VCaP (cell line): ENCODE results near the gene INCENP.

Source experiments
- H3K27ac ChIP-seq: fragments of 450-650 bp; 2 replicates; pipeline ENCODE4 v1.5.1; 2017
- TF ChIP-seq, protein P1 (sequence below): fragments of 450-650 bp; conservative IDR thresholded peaks from 2 replicates; pipeline ENCODE4 v1.5.1; 2017; ENCODE audit warnings: mild to moderate bottlenecking, moderate library complexity

Gene INCENP

DNA sequence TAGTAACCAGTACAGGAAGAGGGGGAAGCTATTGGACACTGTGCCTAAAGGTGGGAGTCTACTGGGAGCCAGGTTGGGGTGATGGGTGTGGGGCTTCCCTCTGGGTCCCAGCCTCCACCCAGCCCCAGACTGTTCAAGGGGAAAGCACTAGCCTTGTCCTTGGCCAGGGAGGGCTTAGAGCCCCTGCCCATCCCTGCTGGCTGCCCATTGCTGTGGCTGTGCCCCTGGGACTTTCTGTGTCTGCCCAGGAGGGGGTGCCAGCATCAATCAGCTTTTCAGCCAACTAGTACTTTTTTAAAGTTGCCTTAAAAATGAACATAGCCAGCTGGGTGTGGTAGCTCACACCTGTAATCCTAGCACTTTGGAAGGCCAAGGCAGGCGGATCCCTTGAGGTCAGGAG lies 19.9 kb downstream of the INCENP start:
- TF ChIP-seq, protein P1, sequence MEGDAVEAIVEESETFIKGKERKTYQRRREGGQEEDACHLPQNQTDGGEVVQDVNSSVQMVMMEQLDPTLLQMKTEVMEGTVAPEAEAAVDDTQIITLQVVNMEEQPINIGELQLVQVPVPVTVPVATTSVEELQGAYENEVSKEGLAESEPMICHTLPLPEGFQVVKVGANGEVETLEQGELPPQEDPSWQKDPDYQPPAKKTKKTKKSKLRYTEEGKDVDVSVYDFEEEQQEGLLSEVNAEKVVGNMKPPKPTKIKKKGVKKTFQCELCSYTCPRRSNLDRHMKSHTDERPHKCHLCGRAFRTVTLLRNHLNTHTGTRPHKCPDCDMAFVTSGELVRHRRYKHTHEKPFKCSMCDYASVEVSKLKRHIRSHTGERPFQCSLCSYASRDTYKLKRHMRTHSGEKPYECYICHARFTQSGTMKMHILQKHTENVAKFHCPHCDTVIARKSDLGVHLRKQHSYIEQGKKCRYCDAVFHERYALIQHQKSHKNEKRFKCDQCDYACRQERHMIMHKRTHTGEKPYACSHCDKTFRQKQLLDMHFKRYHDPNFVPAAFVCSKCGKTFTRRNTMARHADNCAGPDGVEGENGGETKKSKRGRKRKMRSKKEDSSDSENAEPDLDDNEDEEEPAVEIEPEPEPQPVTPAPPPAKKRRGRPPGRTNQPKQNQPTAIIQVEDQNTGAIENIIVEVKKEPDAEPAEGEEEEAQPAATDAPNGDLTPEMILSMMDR = 0 out of 2 replicates have a peak, but pooled peaks have one; percentile 9
- H3K27ac ChIP-seq = no peak overlapping the region

DNA sequence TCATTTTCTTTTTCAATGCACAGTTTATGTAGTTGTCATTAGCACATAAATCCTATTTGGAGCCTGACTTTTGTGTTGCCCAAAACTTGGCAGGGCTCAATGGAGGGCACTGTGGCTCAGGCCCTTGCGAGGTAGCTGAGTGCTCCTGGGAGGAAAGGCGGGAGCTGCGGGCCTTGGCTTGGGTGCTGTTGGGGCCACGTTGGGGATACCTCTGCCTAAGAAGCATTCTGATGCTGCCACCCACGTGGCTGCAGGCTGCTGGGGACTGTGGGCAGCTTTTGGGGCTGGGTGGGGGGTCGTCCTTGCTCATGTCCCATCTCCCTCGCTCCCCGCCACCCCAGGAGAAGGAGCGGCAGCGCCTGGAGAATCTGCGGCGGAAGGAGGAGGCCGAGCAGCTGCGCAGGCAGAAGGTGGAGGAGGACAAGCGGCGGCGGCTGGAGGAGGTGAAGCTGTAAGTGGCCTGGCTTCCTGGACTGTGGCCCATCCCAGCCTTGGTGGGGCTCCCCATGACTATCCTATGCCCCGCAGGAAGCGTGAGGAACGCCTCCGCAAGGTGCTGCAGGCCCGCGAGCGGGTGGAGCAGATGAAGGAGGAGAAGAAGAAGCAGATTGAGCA lies 20.9 kb downstream of the INCENP start:
- no peak overlapping the region for H3K27ac ChIP-seq
- TF ChIP-seq, protein P1 = no peak

DNA sequence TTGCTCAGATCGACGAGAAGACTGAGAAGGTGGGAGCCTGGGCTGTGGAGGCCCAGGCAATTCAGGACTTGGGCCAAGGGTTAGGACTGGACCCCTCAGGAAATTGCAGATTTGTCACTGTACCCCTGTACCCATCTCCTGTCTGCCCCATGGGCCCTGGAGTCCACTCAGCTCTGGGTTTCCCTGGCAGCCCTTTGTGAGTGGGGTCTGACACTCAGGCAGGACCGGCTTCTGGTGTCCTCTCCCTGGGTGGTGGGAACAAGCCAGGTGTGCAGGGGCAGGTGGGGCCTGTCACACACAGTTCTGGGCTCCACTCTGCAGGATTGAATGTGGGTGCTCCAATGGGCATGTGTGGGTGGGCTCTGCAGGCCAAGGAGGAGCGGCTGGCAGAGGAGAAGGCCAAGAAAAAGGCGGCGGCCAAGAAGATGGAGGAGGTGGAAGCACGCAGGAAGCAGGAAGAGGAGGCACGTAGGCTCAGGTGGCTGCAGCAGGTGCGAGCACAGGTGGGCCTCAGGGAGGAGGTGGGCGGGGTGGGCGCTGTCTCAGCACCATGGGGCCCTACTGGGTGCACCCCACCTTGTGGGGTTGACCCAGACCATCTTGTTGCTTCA lies 21.6 kb downstream of the INCENP start:
- TF ChIP-seq, protein P1 = no peak

DNA sequence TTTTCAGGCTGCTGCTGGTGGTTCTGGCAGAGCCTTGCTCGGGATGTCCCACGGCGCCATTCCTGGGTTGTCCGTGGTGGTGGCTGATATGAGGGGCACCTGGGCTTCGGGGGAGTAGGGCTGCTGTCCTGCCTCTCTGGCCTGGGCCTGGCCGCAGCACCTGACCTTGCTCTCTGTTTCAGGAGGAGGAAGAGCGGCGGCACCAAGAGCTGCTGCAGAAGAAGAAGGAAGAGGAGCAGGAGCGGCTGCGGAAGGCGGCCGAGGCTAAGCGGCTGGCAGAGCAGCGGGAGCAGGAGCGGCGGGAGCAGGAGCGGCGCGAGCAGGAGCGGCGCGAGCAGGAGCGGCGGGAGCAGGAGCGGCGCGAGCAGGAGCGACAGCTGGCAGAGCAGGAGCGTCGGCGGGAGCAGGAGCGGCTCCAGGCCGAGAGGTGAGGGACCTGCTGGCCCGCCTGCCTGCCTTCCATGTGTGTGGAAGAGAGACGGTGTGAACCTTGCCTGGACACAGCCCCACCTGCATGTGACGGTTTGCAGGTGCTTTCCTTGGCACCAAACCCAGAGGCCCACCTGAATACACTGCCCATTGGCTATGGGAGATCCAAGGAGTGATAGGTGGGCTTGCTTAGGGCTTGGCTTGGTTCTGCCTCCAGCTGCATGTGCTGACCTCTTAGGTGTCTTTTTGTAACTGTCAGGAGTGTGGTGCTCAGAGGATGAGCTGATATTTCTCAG lies 22.8 kb downstream of the INCENP start:
- TF ChIP-seq, protein P1 = no peak
- no peak overlapping the region for H3K27ac ChIP-seq

More for the DNA sequence above, 21.6 kb downstream of the INCENP start:
- no peak overlapping the region for H3K27ac ChIP-seq

DNA sequence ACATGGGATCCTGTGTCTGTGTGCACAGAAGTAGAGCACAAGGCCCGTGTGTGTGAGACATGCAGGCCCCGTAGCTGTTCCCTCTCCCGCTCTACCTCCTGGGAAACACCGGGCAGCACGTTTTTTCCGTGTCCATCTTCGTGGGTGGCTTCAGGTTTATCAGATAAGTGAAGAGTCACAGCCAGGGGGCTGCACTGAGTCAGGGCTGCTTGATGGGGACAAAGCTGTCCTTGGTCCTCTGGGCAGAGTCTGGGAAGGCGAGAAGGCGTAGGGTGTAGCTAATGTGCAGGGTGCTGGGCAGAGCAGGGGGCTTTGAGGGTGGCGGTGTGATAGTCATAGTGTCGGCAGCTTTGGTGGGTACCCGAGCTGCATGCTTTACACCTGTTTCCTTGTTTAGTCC lies 23.7 kb downstream of the INCENP start:
- no peak overlapping the region for H3K27ac ChIP-seq
- TF ChIP-seq, protein P1 = no peak

DNA sequence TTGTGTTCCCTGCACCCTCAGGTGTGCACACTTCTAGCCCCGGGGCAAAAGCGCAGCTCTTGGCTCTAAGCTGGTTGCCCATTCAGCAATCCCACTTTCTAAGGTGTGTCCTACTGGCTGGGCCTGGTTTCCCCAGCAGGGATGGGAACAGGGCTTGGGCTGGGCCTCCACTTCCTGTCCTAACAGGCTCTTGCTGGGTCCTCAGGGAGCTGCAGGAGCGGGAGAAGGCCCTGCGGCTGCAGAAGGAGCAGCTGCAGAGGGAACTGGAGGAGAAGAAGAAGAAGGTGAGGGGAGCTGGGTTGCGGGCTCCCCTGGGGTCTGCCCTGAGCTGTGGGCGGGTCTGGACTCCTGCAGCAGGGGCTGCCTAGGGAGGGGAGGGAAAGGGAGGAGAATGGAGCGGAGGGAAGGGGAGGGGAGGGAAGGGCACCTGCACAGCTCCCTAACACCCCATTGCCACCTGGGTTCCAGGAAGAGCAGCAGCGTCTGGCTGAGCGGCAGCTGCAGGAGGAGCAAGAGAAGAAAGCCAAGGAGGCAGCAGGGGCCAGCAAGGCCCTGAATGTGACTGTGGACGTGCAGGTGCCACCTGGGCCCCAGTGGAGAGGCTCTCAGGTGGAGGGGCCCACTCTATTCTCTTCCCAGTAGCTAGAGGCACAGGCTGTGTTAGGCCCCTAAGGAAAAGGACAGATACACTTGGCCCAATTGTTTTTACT lies 24.6 kb downstream of the INCENP start:
- no peak overlapping the region for H3K27ac ChIP-seq
- TF ChIP-seq, protein P1 = no peak
